Peyer's patch (tissue), 4 donors: ENCODE data around the gene ACTBL2. TPM values are rescaled to one million over a fixed set of nuclear protein-coding genes. Genes with fewer than 3 reads are reported as not detected.

Experiments
- DNase-seq, 3 donors: peaks; one replicate each; pipeline ENCODE4 v3.0.0-alpha.2; 2017 to 2019
- H3K27ac ChIP-seq, 4 donors: fragments of 200-600 bp; sonication (generic); one replicate each; pipeline ENCODE4 v1.5.1; 2016 to 2019
- H3K27me3 ChIP-seq, 2 donors: fragments of 200-600 bp; sonication (generic); one replicate each; pipeline ENCODE4 v1.5.1; 2019
- H3K36me3 ChIP-seq, 3 donors: fragments of 200-600 bp; sonication (generic); one replicate each; pipeline ENCODE4 v1.5.1; 2016 to 2019
- H3K4me1 ChIP-seq, 4 donors: fragments of 200-600 bp; sonication (generic); one replicate each; pipeline ENCODE4 v1.5.1; 2016 to 2019
- H3K4me3 ChIP-seq, 4 donors: fragments of 200-600 bp; sonication (generic); 1 replicate in 3 of 4; 2 replicates in 1 of 4; pipeline ENCODE4 v1.5.1; 2016 to 2019; ENCODE audit warnings: mild to moderate bottlenecking in 1 of 4
- H3K9me3 ChIP-seq, 4 donors: fragments of 200-600 bp; sonication (generic); one replicate each; pipeline ENCODE4 v1.5.1; 2016 to 2019; ENCODE audit warnings: mild to moderate bottlenecking in 1 of 4
- POLR2A ChIP-seq, 2 donors: fragments of 450-650 bp; IDR thresholded peaks; one replicate each; pipeline ENCODE4 v1.5.1; 2017; ENCODE audit warnings: antibody characterized with exemption in 2 of 2, mild to moderate bottlenecking in 2 of 2, moderate library complexity in 2 of 2
- total RNA-seq, 4 donors: library from RNA; depleted of rRNA; stranded (reverse); fragments of >200 nt; gene quantifications; one replicate each; pipeline ENCODE4 v1.1.0, GENCODE V29; 2016
- TF ChIP-seq, protein P1 (sequence below), 6 experiments: fragments of 450-650 bp in 4 of 6; fragments of 200-600 bp in 2 of 6; sonication (generic) in 1 of 6; IDR thresholded peaks; one replicate each; pipeline ENCODE4 v1.5.1; 2017 to 2019; ENCODE audit warnings: antibody characterized with exemption in 6 of 6, mild to moderate bottlenecking in 3 of 6, moderate library complexity in 1 of 6

The ACTBL2 gene
- total RNA-seq, 4 donors from 2014 or later, result not detected

DNA sequence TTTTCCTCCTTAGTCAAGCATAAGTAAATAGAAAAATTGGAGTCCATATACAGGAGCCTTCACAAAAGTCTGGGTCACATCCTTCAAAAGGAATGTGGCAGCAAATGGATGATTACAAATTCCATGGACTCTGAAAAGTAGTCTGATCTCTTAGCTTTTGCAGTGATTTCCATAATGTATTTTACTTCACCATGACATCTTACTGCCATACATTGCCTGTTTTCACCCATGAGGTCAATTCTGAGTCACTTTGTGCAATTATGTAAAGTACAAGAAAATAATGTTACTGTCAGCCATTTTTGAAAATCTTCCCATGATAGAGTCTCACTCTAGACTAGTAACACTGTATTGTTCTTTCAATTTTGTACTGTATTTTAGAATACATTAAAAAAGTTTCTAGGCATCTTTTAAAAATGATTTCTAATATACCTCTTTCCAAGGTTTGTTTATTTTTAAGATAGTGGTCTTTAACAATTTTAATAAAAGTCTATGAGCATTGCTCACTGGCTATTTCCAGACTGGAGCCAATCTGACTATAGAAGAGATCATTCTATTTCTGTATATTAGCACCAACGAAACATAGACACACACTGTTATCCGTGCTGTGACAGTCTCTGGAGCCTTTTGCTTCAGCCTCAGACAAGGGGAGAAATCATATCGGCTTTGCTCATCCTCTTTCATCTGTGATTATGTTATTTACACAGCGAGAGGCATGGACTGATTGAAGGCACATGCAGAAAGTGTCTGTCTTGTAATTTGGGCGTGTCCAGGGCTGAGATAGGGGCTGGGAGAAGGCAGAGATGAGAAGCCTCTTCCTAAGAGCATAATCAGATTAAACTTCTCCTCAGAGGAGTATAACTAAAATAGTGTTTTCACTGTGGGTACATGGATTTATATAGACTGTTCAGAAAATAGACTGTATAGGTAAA, 22.9 kb upstream of the ACTBL2 start:
- no peak overlapping the region for H3K4me3 ChIP-seq

DNA sequence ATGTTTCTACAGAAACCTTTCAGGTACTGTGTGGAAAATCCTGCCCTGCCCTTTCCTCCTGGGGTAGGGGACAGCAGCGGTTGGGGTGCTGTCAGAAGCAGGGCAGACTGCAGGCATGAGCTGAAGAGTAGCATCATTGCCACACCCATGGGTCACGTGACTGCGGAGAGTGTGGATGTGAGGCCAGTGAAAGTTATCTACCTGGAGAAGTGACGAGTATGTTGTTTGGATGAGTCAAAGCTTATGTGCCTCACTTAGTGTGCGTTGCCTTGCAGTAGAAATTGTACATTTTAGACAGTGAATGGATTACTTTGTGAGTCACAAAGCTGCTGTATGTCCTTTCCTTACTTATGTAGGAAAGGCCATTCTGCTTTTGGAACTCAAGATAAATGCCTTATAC, 21.7 kb upstream of the ACTBL2 start:
- no peaks in the 10 kb centered on the region for H3K27me3 ChIP-seq
- no peak overlapping the region for H3K4me3 ChIP-seq
- H3K4me1 ChIP-seq, result no peaks in the 10 kb centered on the region
- no peak overlapping the region for H3K27ac ChIP-seq
- H3K36me3 ChIP-seq, result no peaks in the 10 kb centered on the region
- no peaks in the 10 kb centered on the region for H3K9me3 ChIP-seq
- DNase-seq, result no peak
- TF ChIP-seq POLR2A (IDR thresholded peaks at IDR 0.05), result no peak
- TF ChIP-seq, protein P1, sequence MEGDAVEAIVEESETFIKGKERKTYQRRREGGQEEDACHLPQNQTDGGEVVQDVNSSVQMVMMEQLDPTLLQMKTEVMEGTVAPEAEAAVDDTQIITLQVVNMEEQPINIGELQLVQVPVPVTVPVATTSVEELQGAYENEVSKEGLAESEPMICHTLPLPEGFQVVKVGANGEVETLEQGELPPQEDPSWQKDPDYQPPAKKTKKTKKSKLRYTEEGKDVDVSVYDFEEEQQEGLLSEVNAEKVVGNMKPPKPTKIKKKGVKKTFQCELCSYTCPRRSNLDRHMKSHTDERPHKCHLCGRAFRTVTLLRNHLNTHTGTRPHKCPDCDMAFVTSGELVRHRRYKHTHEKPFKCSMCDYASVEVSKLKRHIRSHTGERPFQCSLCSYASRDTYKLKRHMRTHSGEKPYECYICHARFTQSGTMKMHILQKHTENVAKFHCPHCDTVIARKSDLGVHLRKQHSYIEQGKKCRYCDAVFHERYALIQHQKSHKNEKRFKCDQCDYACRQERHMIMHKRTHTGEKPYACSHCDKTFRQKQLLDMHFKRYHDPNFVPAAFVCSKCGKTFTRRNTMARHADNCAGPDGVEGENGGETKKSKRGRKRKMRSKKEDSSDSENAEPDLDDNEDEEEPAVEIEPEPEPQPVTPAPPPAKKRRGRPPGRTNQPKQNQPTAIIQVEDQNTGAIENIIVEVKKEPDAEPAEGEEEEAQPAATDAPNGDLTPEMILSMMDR (IDR thresholded peaks at IDR 0.05), result no peak

More for the DNA sequence above, 22.9 kb upstream of the ACTBL2 start:
- H3K9me3 ChIP-seq, result no peaks in the 10 kb centered on the region
- H3K27me3 ChIP-seq, result no peaks in the 10 kb centered on the region
- H3K4me1 ChIP-seq, result no peaks in the 10 kb centered on the region
- DNase-seq, result no peak
- H3K36me3 ChIP-seq, result no peaks in the 10 kb centered on the region
- no peak overlapping the region for H3K27ac ChIP-seq
- TF ChIP-seq, protein P1 (IDR thresholded peaks at IDR 0.05), result no peak
- no peak for TF ChIP-seq POLR2A (IDR thresholded peaks at IDR 0.05)

DNA sequence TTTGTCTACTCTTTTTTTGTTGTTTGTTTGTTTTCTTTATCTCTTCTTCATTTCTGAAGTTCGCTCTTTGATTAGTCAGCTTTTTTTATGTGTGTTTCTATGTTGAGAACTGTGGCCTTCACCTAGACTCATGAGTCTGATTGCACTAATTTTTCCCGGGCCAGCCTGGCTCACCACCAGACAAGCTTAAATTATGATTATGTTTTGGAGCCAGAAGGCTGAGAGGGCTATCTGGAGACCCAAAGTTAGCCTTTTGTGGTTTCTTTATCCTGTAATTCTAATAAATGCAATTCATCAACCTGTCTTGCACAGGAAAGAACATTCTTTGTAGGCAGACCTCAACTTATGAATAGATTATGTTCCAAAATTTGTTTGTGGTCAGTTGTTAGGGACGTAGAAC, 20.8 kb upstream of the ACTBL2 start:
- DNase-seq, result no peak
- TF ChIP-seq, protein P1 (IDR thresholded peaks at IDR 0.05), result no peak
- no peak for TF ChIP-seq POLR2A (IDR thresholded peaks at IDR 0.05)
- Histone ChIP-seq H3K4me1 (no peaks in the 10 kb centered on the region), H3K27ac (no peak overlapping the region), H3K9me3 (no peaks in the 10 kb centered on the region), H3K36me3 (no peaks in the 10 kb centered on the region), H3K4me3 (no peak overlapping the region), H3K27me3 (no peaks in the 10 kb centered on the region)

DNA sequence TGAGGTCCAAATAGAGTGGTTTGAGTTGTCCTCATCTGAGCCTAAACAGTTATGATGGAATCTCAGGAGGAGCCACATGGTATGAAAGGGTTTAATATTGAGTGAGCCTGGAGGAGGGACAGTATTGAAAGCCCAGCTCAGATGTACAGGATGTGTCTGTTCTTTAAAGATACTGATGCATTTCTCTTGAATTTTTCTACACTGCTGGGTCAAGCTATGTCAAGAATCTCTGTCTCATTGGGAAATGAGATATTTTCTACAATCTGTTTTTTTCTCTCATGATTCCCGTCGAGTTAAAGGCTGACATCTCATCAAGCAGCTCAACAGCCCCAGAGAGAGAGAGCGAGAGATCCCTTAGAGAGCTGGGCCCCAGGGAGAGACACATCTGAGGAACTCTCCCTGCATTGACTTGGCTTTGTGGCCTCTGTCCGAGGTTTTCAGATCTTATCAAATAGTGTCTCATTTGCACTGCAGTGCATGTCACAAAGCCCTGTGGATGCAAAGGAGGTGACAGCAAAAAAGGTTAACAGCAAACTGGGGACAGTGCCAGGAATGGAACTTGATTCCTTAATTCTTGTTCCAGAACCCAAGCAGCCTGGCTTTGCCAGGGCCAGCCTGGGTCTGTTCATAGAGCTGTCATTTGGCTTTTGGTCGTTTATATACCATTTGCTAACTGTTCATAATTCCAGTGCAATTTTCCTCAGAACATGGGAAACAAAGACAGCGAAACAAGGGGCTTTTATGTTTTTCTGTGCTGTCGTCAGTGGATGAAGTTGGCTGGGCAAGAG, 19.0 kb upstream of the ACTBL2 start:
- no peaks in the 10 kb centered on the region for H3K27me3 ChIP-seq
- H3K36me3 ChIP-seq, result no peaks in the 10 kb centered on the region
- no peak overlapping the region for H3K4me3 ChIP-seq
- H3K27ac ChIP-seq, result no peak overlapping the region
- no peak for DNase-seq
- TF ChIP-seq, protein P1 (IDR thresholded peaks at IDR 0.05), result no peak
- TF ChIP-seq POLR2A (IDR thresholded peaks at IDR 0.05), result no peak
- no peaks in the 10 kb centered on the region for H3K9me3 ChIP-seq
- H3K4me1 ChIP-seq, result no peaks in the 10 kb centered on the region

DNA sequence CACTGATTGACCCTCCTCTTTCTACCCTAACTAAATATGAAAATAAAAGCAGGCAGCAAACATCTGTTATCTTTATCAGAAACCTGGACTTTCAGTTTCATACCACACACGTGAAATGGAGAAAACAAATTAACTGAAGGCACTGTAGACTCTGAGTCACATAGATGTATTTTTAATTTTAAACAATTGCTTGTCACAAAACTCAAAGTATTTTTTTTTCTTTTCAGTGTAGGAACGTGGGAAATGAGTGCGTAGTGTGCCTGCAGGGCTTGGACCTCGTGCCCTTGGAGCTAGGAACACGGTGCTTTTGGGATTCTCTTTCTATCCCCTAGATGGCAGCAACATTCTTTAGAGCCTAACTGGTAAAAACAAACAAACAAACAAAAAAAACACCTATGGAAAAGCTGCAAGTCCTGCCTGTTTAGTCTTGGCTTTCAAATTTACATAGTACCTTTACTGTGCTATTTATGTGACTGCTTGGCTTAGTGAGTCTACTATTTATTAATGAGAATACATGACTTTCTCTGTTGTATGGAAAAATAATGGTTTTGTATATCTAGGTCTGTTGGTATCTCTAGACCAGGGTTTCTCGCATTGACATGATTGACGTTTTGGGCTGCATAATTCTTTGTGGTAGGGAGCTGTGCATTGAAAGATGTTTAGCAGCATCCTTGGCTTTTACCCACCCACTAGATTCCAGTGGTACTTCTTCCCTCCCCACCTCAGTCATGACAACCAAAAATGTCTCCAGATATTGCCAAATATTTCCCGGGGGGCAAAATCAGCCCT, 16.8 kb upstream of the ACTBL2 start:
- Histone ChIP-seq H3K36me3 (no peaks in the 10 kb centered on the region), H3K4me1 (peaks cover 0 to 7% (median 3%) of the 10 kb centered on the region in 4 donors), H3K27ac (peak overlapping the region in 1 of 4 donors; percentile 2), H3K9me3 (no peaks in the 10 kb centered on the region), H3K27me3 (no peaks in the 10 kb centered on the region), H3K4me3 (peak overlapping the region in 2 of 4 donors; percentile 22 to 28)
- TF ChIP-seq, protein P1 (IDR thresholded peaks at IDR 0.05), result peak in 4 of 6 experiments; percentile 46 to 54 (median 50)
- TF ChIP-seq POLR2A (IDR thresholded peaks at IDR 0.05), result no peak
- DNase-seq, result no peak
